GM18951 (cell line): ENCODE measurements around the gene GLIPR2.
"Not testable (repeated sequence)": the region's sequence is repeated elsewhere in the genome, so short reads cannot be mapped to it uniquely, and the experiment has no call there.

Source experiments
- POLR2A ChIP-seq: IDR thresholded peaks from 4 replicates; pipeline ENCODE4 v1.6.1; 2011; ENCODE audit warnings: mild to moderate bottlenecking; ENCODE audit not compliant: insufficient read length, insufficient read depth; ENCODE audit errors: extremely low read depth
- in situ Hi-C: fragments of 300-500 bp; cut with MboI; formaldehyde crosslinking; loops from one replicate; pipeline ENCODE4 v1.12.0; 2022; ENCODE audit warnings: low sequenced_read_pairs, mixed read lengths, inconsistent platforms; ENCODE audit not compliant: unreplicated experiment

Gene GLIPR2

DNA sequence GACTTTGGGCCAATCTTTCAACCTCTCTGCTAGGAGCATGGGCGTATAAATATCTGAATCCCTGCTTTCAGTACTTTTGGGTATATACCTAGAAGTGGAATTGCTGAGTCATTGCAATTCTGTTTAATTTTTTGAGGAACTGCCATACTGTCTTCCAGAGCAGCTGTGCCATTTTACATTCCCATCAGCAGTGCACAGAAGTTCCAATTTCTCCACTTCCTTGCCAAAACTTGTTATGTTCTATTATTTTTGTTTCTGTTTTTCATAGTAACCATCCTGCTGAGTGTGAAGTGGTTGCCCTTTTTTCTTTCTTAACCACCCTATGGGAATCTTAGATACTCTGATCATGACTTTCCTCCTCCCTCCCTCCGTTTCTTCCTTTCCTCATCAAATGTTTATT is 21.6 kb downstream of the GLIPR2 start:
- in situ Hi-C loops: no loop called here

DNA sequence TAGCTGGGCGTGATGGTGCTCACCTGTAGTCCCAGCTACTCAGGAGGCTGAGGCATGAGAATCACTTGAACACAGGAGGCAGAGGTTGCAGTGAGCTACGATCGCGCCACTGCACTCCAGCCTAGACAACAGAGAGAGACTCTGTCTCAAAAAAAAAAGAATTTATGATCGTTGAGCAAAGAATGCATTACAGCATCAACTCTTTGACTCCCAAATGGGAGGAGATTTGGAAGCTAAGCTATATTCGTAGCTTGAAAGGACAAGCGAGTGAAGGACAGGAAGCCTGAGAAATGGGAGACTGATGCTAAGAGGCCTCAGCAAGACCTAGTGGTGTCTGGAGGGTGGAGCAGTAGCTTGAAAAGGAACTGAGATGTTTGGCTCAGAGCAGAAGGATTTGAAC is 22.4 kb downstream of the GLIPR2 start:
- in situ Hi-C loops: no loop called here
- TF ChIP-seq POLR2A: no peak

More for the DNA sequence above, 21.6 kb downstream of the GLIPR2 start:
- no peak for TF ChIP-seq POLR2A

DNA sequence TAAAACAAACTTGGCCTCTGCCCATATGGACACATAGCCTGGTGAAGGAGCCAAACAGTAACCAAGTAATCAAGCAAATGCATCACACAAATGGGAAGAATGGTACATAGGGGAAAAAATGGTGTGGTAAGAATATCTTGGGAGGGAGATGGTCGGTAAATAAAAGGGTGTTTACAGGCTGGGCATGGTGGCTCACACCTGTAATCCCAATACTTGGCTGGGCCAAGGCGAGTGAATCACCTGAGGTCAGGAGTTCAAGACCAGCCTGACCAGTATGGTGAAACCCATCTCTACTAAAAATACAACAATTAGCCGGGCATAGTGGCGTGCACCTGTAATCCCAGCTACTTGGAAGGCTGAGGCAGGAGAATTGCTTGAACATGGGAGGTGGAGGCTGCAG is 23.0 kb downstream of the GLIPR2 start:
- in situ Hi-C loops: not testable (repeated sequence)

DNA sequence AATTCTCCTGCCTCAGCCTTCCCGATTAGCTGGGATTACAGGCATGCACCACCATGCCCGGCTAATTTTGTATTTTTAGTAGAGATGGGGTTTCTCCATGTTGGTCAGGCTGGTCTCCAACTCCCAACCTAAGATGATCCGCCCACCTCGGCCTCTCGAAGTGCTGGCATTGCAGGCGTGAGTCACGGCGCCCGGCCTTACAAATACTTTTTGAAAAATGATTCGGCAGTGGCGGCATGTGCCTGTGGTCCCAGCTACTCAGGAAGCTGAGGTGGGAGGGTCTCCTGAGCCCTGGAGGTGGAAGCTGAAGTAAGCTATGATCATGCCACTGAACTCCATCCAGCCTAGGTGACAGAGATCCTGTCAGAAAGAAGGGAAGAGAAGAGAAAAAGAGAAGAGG is 23.6 kb downstream of the GLIPR2 start:
- in situ Hi-C loops: not testable (repeated sequence)

DNA sequence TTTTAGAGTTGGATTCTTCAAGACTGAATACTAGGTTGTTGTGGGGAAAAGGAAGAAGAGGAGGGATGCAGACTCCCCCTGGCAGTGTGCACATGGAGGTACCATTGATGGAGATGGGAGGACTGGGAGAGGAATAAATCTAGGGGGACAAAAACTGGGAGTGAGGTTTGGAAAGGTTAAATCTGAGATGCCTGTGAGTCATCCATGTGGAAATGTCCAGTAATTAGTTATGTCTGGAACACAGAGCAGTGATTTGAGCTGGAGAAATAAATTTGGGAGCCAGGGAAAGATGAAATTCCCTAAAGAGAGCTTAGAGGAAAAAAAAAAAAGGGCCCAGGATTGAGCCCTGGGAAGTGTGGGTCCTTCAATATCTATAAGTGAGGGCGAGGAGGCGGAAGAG is 24.7 kb downstream of the GLIPR2 start:
- no peak for TF ChIP-seq POLR2A
- in situ Hi-C loops: no loop called here

DNA sequence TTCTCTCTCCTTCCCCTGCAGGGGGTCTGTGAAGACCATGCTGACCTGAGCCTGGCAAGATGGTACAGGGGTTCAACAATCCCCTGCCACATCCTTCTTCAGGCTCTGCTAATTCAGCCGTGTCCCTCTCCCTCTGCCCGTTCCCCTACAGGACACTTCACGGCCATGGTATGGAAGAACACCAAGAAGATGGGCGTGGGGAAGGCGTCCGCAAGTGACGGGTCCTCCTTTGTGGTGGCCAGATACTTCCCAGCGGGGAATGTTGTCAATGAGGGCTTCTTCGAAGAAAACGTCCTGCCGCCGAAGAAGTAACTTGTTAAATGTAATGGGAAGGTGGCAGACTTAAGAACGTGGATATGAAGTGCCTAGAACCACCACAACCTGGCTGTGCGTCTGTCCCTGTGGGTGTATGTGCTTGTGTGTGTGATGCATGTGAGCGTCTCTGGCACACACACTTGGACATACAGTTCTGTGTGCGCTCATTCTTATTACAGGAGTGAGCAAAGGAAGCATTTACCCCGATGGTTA is 25.7 kb downstream of the GLIPR2 start:
- in situ Hi-C loops: no loop called here
- TF ChIP-seq POLR2A: no peak

DNA sequence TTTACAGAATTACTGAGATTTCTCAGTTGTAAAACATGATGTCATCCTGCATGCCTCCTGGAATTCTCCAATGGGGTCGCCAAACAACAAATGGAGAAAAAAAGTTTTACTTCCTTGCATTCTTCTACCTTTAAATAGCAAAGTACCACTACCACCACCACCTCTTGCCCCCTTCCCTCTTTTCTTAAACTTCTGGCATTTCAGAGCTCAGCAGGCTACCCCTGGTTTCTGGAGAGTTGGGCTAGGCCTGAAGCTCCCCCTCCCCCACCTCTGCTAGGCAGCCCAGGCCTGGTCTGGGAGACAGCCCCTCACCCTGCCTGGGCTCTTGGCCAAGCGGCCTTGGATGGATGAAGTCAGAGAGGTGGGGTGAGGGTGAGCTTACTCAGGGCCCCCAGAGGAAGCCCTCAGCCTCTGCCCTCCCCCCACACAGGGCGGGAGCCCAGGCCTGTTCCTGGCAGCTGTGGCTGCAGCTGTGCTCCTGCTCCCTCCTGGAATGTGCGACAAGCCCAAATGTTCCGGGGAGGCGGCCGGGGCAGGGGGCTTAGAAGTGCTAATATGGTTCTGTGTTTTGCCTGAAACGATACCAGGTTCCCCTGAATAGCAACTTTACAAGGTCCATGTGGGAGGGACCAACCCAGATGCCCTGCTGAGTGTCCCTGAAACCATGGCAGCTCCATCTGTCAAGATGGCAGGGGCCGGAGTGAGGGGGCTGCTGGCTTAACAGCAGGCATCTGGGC is 26.7 kb downstream of the GLIPR2 start:
- in situ Hi-C loops: no loop called here
- TF ChIP-seq POLR2A: no peak

DNA sequence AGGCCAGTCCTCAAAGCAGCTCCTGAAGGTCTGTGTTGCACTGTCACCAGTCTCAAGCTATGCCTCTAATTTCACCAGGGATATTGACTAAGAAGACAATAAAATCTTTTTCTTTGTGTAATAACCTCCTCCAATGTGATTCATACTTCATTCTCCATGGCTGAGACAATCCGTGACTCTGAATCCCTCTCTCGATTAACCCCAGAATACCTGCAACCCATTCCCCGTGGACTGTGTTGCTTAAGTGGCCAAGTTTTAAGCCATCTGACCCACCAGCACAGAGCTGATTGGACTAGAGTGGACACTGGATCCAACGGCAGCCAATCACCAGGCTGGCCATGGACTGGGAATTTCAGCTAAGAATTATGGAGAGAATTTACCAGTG is 27.2 kb downstream of the GLIPR2 start:
- in situ Hi-C loops: no loop called here
- no peak for TF ChIP-seq POLR2A

DNA sequence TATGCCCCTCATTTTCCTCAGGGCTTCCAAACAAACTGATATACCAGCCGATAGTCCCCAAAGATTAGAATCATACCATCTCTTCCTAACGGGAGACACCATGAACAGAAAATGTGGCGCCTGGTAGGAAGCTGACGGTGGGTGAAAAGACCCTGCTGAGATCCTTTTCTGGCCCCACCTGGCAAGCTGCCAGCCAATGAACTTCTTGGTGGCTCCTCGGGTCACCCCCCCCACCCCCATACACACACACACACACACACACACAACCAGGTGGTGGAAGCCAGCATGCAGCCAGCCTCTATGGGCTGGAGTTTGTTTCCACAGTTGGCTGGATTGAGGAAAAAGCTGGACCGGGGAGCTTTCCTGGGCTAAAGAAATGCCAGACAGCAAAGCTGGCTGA is 27.8 kb downstream of the GLIPR2 start:
- no peak for TF ChIP-seq POLR2A
- in situ Hi-C loops: no loop called here

DNA sequence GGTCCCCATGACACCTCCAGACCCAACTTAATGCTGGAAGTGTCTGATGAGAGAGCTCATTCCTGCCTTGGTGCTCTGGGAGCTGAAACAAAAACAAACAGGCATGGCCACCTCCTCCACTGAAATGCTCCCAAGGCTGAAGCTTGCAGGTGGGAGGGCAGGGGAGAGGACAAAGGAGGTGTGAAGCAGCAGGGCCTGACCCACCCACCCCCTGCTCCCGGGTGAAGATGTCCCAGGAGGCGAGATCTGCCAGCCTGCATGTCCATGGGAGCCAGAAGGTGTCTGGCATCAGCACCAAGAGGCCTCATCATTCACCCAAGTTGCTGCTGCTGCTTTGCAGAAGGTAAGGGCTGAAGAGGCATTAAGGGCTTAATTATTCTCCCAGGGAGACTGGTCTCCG is 28.5 kb downstream of the GLIPR2 start:
- in situ Hi-C loops: loop anchor here (5.0 kb wide), 1 partner anchor 63 kb away; no protein-coding TSS in a partner anchor
- TF ChIP-seq POLR2A: no peak

DNA sequence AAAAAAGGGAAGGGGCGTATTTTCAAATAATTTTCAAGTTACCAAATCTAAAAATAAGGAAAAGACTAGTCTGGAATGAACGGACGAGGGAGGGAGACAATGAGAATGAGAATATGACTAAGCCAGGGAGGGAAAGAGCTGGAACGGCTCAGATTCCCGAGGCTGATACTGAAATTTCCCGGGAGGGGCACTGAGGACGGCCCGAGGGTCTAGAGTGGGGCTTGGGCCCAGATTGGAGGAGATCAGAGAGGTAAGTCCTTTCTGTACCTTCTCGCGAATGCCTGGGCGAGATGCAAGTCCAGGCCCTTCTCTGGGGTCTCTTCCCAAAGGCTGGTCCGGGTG is 29.3 kb downstream of the GLIPR2 start:
- in situ Hi-C loops: loop anchor here (5.0 kb wide), 1 partner anchor 63 kb away; no protein-coding TSS in a partner anchor
- TF ChIP-seq POLR2A: no peak

DNA sequence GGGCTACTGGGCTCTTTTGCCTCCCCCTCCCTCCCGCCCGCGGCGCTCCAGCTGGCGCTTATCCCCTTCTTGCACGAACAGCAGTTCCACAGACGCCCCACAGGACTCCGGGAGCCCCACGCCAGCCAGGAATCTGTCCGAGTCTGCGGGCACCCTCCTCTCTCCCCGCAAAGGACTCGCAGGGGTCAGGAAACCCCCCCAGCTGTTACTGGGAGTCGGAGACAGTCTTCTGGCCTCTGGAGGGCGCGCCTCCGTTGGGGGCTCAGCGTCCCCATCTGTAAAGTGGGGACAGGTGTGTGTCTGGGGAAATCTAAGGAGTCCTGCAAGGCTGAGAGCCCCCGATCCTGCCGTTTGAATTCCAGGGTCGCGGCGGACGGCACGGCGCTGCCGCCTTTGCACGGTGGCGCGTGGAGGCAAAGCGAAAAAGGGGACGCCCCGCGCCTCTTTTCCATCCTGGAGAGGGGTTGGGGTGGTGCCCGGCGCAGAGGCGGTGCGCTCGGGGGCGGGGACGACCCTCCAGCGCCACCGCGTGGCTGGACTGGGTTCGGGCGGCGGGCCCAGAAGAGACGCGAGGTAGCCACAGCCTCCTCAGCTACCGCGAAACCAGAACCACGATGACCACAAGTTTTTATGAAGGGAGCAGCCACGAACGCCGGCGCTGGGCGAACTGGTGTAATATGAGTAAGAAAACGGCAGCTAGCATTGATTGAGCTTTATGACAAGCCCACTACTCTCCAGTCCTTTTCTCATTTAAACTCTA is 29.8 kb downstream of the GLIPR2 start:
- in situ Hi-C loops: loop anchor here (5.0 kb wide), 1 partner anchor 64 kb away; no protein-coding TSS in a partner anchor
- TF ChIP-seq POLR2A: no peak

DNA sequence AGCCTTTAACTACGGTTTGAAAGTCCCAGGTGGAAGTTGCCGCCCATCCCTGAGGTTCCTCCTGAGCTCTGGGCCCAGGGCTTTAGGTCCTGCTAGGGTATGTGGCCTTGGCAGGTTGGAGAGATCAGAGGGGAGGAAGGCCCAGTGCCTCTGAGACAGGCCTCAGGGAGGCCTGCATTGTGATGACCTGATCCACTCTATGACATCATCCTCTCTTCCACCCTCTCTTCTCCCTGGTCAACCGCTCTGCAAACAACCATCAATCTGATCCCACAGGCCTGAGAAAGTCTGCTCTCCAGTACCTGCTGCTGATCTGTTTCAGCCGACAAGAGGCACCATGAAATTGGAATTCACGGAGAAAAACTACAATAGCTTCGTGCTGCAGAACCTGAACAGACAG is 32.6 kb downstream of the GLIPR2 start, which contains the start of gene CCIN:
TSS of gene CCIN (plus strand) at position 223 of the 400 bp plus-strand sequence. CDS start at position 338, 115 bp downstream.
- no peak for TF ChIP-seq POLR2A
- in situ Hi-C loops: loop anchor here (5.0 kb wide), 1 partner anchor 67 kb away; no protein-coding TSS in a partner anchor

DNA sequence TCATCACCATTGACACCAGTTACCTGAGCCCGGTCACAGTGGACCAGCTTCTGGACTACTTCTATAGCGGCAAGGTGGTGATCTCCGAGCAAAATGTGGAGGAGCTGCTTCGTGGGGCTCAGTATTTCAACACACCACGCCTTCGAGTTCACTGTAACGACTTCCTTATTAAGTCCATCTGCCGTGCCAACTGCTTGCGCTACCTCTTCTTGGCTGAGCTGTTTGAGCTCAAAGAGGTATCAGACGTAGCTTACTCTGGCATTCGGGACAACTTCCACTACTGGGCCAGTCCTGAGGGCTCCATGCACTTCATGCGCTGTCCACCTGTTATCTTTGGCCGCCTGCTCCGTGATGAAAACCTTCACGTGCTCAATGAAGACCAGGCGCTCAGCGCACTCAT is 33.2 kb downstream of the GLIPR2 start:
- no peak for TF ChIP-seq POLR2A
- in situ Hi-C loops: loop anchor here (5.0 kb wide), 1 partner anchor 67 kb away; no protein-coding TSS in a partner anchor
